NCI-H460 (cell line): ENCODE data around the gene NME4. TPM values are rescaled to one million over a fixed set of nuclear protein-coding genes. Genes with fewer than 3 reads are reported as not detected.
"Not testable (repeated sequence)": the region's sequence is repeated elsewhere in the genome, so short reads cannot be mapped to it uniquely, and the experiment has no call there.

Experiments
- DNase-seq: peaks from one replicate; pipeline ENCODE4 v3.0.0-alpha.2; 2016; ENCODE audit warnings: low read depth; ENCODE audit errors: extremely low read depth
- polyA plus RNA-seq: library from polyadenylated mRNA; depleted of rRNA; stranded (reverse); fragments of >200 nt; gene quantifications from 2 replicates; pipeline ENCODE4 v1.2.3, GENCODE V29; 2014; cell fraction: nucleus; rRNA removed
- total RNA-seq: library from RNA; depleted of rRNA; stranded (reverse); fragments of >200 nt; shearing (Covaris generic); gene quantifications from 2 replicates; pipeline ENCODE4 v1.2.3, GENCODE V29; 2014; rRNA removed

The NME4 gene
- total RNA-seq, result 170 and 201 TPM in 2 replicates
- 332 and 467 TPM in 2 replicates for polyA plus RNA-seq

DNA sequence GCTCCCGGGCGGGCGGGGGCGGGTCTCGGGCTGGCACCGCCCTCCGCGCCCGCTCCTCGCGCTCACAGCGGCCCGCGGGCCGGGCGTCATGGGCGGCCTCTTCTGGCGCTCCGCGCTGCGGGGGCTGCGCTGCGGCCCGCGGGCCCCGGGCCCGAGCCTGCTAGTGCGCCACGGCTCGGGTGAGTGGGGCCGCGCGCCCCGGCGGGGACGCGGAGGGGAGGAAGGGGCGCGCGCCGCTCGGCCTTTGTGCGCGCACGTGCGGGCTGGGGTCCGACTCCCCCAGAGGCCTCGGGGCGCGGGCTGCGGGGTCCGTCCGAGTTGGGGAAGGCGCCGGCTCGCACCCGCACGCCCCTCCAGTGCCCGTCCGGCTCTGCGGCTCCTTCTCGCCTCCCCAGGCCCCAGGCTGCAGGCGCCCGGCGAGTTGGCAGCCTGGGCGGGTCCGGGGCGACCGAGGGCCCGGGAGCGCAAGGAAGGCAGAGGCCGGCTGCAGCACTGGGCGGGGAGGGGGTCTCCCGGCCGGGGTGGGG is at the start of gene NME4:
NME4 (plus strand) TSS at position 65 of the 527 bp plus-strand sequence; CDS start at position 89, 24 bp downstream.
- DNase-seq, result no peak

DNA sequence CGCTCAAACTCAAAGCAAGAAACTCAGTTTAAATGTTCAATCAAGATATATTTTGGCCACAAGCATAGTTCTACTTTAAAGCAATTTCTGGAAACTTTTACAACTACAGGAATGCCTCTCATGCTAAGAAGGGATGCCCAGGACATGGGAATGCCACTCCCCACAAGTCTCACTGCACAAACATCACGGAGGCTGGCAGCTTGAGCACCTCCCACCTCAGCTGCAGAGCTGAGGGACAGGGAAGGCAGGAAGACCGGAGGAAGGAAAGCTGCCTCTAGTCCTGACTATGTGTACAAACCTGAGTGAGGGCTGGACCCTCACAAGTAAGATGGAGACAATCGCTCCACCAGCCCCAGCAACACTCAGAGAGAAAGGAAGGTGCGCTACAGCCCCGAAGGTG is 49.8 kb upstream of the NME4 start:
- no peak for DNase-seq

DNA sequence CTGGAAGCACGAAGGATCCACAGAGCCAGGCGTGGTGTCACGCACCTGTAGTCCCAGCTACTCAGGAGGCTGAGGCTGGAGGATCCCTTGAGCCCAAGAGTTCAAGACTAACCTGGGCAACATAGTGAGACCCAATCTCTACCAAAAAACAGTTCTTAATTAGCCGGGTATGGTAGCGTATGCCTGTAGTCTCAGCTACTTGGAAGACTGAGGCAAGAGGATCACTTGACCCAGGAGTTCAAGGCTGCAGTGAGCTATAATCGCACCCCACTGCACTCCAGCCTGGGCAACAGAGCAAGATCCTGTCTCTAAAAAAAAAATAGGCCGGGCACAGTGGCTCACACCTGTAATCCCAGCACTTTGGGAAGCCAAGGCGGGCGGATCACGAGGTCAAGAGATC is 48.5 kb upstream of the NME4 start:
- not testable (repeated sequence) for DNase-seq

DNA sequence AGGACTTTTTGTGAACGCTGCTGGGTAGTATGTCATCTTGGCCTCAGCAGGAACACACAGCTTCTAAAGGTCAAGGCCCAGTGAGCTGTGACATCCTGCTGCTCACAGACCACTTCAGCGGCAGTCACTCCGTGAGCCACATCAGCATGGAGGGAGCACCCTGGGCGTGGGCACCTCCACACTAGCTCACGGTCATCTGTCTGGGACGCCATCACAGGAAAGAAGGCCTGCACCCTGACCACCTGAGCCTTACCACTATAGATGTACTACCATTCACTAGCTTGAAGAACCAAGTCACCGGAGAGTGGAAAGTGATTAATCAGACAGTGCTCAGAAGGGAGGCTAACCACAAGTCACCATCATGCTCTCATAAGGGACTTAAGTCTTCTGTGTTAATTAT is 47.8 kb upstream of the NME4 start:
- no peak for DNase-seq

DNA sequence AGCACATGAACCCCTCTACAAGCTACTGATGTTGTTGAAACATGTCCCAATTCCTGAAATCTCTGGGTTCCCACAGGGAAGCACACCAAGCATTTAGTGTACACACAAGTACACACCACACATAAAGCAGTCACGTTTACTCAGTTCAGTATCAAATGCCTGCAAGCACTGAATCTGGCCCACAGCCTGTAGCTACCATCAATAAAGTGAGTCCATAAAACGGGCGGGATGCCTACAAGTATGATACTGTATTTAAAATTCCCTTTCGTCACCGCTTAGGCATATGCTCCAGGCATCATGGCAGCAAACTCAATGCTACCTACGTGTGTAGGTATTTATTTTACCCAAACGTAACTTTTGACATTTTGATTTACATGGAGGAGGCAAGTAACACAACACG is 46.8 kb upstream of the NME4 start:
- no peak for DNase-seq

DNA sequence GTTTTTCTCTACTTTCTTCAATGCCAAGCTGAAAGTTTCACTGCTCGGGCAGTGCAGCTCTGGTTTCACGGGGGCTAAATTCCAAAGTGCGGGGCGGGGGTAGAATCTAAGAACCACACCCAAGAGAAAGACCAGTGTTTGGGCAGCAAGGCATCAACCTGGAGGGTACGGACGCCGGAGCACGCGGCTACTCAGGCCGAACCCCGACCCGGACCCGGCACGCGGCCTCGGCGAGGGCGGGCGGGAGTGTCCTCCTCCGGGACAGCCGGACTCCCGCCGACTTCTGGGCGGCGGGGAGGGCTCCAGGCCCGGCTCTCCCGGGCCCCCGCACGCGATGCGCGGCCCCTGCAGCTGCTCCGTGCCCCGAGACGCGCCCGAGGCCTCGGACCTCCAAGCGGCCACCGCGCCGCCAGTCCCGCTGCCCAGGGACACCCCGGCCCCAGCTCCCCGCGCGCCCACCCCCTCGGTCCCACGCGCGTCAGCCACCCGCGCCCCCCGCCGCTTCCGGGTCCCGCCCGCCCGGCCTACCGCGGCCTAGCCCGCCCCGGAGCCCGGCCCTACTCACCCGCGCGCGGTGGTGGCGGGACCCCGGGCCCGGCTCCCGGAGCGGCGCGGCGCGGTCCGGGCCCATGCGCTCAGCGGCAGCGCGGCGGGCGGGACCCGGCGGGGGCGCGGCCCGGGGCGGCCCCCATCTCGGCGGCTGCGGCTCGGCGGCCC is 45.0 kb upstream of the NME4 start:
- DNase-seq, result no peak

DNA sequence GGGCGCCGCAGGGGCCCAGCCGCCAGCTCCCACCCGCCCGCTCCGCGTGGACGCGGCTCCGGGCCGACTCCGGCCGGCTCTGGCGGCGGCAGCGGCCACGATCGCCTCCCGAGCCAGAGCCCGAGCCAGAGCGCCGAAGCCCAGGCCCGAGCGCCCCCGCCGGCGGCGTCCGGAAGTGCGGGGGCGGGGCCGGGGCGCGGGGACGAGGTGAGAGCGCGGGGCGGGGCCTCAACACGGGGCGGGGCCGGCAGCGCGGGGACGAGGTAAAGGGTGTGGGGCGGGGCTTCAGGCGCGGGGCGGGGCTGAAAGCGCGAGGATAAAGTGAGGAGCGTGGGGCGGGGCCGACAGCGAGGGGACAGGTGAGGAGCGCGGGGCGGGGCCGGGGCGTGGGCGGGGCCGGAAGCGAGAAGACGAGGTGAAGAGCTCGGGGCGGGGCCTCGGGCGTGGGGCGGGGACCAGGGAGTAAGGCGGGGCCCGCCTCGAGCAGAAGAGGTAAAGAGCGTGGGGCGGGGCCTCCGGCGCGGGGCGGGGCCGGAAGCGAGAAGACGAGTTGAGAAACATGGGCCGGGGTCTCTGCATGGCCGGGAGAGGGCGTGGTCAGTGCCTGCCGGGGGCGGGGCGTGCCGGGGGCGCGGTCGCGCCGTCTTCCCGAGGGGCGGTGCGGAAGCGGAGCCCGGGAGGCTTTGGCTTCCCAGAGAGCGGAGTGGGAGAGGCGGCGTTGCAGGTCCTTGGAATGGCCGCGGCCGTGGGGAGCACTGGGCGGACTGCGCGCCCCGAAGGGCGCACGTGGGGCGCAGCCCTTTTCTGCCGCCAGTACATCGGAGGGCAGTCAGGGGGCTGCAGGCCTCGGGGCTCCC is 44.2 kb upstream of the NME4 start, which contains the start of gene AXIN1:
AXIN1 (minus strand) TSS at position 177 of the 857 bp plus-strand sequence. CDS start 5,698 bp downstream, outside the sequence.
- DNase-seq, result peak; percentile 98

DNA sequence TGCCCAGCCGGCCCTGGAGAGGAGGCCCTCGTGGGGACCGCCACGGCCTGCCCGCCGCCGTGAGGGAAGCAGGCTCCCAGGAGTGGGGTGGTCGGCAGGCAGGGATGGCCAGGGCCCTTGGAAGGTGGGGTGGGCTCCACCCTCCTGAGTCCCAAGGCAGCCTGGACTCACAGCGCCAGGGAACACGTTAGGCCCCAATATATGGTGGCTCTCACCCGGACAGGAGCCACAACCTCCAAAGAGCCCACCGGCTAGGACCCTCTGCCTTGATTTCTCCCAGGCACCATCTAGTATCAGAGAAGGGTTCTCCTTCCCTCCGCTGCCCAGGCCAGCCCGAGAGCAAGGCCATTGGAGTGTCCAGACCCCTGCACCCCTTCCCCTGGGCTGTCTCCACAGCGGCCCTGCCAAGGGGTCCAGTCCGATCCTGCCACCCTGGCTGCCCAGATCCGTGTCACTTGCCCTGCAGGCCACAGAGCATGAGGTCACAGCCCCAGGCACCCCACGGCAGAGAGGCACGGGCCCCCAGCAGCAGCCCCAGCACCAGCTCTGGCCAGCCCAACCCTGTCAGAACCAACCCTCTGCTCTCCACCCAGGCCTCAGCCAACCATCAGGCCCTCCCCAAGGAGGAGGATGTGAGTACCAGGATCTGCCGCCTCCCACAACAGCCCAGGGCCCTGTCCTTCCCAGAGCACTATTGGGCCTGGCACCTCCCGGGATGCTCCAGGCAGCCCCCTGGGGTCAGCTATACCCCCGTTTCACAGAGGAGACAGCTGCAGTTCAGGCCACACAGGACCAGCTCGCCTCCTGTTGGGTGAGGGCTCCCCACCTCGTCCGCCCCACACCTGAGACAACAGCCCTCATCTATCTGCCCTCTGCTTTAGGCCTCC is 43.4 kb upstream of the NME4 start:
- no peak for DNase-seq

DNA sequence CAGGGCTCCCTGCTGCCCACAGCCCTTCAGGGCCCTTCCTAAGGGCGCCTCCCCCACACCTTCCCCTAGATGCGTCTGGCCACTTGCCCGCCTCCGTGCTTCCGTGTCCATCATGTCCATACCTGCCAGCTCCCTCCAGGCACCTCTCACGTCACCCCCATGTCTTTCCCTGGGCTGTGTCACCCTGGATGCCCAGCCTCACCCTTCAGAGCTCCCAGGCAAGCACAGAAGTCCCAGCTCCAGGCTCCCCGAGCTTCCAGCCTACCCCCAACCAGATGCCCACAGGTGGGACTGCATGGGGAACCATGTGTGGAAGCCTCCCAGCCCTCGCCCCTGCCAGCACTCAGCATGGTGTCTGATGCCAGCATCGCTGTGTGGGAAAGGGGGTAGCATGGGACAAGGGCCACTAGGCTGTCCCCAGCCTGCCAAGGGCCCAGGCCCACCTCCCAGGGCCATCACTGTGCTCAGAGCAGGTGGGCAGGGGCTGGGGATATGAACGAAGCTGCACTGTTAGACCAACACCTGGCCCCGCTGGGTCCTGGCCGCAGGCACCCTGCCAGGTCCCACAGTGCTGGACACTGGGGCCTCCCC is 42.6 kb upstream of the NME4 start:
- DNase-seq, result no peak

DNA sequence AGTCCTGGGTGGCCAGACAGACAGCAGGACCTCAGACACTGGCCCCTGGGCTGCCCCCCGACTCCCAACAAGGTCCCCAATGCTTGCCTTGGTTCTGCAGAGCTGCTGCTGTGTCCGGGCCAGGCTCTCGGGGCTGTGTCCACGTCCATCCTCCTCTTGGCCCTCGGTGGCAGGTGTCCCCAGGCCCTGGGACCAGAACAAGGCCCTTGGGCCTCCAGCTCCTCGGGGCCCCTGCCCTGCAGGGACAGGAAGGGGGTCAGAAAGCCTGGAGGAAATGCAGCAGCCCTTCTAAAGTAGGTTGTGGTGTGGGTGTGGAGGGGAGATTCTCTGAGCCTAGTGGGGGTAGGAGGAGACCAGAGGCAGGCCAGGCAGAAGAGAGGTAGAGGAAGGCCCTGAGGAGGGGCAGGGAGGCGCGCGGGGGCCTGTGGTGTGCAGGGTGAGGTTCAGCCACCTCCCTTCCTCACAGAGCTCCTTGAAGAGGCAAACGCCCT is 42.0 kb upstream of the NME4 start:
- DNase-seq, result no peak

DNA sequence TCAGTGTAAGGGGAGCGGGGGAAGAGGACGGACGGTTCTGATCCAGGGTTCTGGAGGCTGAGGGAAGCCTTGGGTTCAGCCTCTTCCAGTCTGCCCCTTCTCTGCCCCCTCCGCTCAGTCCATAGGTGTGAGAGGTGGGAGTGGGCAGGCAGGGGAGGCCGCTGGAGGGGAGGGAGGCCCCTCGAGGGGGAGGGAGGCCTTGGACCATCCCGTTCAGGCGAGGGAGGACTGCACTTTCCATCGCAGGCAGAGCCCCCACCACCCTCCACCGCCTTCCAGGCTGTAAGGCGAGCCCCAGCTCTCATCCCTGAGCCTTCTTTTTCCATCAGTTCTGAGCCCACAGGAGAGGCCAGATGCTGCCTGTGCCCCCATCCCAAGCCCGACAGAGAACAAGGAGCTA is 40.3 kb upstream of the NME4 start:
- DNase-seq, result no peak

DNA sequence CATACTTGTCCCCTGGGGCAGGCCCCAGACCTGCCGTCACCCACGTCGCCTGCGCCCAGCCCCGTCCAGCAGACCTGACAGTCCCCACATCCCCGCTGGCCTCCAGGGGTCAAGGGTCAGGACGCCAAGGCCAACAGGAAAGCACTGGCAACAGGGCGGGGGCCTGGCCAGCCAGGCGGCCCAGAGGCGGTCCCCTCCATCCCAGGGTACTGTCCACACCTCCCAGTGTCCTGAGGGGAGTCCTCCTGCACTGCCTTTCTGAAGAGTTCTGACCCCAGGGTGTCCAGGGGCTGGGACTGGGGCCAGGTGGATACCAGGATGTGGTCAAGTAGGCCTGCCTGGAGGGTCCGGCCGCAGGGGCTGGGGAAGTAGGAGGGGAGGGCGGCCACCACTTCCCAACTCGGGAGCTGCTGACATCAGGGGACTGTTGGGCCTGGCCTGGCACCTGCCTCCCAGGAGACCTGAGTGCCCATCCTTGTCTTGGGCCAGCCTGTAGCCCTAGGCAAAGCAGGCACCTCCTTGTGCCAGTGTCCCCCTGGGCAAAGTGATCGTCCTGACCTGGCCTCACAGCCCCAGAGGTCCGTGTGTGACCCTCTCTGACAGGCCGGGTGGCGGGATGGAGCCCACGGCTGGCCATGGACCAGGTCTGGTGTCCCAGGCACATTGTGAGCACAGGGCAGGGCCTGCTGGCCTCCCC is 37.8 kb upstream of the NME4 start:
- DNase-seq, result no peak

DNA sequence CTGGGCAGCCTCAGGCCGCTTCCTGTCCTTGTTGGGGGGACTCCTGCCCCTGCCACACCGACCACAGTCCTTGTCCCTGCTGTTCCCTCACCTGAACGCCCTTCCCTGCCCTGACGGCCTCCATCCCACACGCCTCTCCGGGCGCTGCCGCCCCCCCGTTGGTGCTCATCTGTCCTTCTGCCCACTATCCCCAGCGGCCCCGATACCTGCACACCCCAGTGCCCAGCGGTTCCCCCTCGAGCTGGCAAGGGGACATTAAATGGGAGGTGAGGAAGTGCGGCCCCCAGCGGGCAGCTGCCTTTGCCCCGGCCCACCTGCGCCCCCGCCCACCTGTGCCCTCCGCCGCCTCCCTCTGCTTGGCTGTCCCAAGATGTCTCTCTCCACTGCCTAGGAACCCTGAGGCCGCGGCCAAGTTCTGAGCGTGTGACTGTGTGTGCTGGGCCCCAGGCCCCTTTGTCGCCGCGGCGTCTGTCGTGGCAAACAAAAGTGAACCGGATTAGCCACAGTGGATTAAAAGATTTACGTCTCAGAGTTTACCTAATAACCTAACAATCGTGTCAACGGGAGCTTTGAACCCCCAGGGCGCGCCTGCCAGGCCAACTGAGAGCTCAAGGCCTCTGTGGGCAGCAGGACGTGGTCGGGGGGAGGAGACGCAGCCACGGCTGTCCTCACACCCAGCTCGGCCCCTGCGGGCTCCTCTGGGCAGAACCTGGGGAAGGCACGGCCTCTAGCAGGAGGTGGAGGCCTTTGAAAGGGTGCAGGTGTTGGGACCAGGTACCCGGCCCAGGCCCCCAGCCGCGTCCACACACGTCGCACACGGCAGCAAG is 36.9 kb upstream of the NME4 start:
- no peak for DNase-seq

DNA sequence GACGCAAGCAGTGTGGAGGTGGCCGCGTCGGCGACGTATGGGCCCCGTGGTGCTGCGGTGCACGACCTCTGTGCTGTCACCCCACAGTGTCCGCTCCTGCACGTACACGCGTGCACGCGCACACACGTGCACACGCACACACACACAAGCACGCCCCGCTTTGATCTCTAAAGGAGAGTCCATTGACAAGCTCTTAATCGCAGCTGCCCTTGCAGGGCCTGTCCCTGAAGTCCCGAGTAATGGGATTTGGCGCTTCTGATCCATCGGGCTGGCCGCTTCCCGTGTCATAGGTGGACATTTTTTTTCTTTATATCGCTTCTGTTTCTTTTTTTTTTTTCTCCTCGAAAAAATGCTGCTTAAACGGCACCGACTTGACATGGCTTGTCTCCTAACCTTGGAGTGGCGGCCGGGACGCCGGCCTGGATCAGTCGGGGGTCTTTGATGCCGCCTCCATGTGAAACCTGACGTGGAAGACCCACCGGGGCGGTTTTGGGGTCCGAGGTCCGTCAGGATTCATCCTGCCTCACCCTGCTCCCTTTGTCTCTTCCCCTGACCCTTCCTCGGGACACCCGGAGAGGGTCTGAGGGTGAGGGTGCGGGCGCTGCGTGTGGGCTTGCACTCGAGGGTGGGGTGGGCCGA is 36.2 kb upstream of the NME4 start:
- DNase-seq, result no peak

DNA sequence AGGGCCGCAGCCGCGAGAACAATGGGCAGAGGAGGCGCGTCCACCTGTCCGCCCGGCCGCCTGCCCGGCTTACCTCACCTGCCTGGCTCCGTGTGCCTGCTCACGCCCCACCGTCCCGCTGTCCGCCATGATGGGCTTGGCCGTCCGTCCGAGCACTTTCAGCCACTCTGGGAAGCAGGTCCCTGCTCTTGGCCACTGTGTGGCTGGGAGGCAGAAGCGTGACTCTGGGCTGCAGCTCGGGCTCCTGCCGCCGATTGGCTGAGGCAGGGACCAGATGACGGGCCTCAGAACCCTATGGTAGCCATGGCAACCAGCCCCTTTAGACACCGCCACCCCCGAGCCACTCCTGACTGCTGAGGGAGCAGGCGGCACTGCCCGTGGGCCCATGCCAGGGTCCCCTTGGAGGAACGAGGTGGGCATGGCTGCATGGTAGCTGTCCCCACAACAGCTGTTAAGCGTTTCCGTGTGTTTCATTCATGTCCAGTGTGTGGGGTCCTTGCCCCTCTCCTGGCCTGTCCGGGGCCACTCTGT is 35.6 kb upstream of the NME4 start:
- no peak for DNase-seq

DNA sequence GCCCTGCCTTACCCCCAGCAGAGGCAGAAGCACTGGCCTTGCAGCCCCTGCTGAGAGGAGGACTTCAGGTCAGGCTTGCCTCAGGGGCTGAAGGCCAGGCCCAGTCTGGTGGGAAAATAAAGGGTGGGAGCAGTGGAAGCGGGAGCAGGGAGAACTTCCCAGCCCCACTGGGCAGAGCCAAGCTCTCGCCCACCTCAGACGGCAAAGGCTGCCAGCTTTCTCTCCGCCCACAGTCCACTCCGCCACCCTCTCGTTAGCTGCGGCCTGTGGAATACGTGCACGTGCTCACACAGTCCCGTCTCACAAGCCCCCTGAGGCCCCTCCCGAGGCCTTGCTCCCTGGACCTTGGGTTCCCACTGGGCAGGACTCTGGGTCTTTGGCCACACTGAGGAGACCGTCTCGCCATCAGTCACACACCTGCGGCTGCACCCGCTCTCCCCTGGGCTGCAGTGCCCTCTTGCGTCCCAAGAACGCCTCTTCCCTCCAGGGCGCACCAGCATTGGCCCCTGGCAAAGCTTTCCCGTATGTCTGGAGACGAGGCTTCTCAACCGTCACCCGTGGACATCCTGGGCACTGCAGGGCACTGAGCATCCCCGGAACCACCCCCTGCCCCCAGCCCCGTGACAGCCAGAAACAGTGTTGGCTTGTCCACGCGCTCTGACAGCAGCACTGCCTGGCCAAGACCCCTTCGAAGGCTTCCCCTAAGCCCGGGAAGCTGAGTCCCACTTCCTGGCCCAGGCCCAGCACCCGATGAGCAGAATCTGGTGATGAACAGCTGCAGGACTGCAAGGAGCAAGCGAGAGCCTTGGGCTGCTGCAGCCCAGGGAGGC is 34.9 kb upstream of the NME4 start:
- peak; percentile 83 for DNase-seq

DNA sequence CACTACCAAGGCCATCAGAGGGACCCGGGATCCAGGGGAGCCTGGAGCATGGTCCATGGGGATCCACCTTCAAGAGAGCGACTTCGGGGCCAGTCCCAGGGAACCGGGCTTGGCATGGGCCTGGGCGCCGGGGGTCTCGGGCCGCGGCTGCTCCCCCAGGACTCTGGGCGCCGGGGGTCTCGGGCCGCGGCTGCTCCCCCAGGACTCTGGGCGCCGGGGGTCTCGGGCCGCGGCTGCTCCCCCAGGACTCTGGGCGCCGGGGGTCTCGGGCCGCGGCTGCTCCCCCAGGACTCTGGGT is 34.3 kb upstream of the NME4 start:
- DNase-seq, result not testable (repeated sequence)
